CD4-positive, alpha-beta T cell treated with Interferon gamma for 1 hour (primary cell): ENCODE results near the gene ITPKB.
"Not testable (repeated sequence)": the region's sequence is repeated elsewhere in the genome, so short reads cannot be mapped to it uniquely, and the experiment has no call there.

Experiments
- DNase-seq: peaks from one replicate; pipeline ENCODE4 v3.0.0-alpha.2; 2020

ITPKB gene

DNA sequence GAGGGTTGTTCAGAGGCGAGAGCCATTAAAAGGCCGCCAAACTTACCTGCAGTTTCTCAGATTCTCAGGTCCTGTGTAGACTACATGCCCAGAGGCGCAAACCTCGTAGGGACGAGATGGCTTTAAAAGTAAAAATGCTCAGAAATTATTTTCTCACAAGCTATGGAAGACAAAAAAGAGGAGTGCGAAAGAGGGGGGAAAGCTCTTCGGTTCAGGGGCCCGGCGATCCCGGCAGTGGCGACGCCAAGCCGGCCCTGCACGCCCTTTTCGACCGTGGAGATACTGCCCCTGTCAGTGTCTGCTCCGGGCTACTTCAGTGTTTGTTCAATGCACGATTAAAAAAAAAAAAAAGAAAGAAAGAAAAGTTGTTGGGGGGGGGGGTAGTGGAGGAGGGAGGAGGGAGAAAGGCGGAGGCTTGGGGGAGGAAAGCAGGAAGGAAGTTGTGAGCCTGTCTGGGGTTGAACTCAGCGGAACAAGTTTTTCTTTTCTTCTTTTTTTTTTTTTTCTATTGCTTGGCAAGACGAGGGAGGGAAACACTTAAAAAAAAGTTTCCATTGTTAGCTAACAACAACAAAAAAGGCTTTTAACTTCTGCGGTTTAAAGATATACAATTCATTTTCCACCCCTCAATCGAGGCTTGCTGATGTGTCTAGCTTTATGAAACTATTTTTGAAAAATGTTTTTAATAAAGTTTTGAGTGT lies at the start of gene ITPKB:
ITPKB (minus strand) TSS at position 288 of the 701 bp plus-strand sequence. CDS start 1,824 bp downstream, outside the sequence.
- peak; percentile 85 for DNase-seq

DNA sequence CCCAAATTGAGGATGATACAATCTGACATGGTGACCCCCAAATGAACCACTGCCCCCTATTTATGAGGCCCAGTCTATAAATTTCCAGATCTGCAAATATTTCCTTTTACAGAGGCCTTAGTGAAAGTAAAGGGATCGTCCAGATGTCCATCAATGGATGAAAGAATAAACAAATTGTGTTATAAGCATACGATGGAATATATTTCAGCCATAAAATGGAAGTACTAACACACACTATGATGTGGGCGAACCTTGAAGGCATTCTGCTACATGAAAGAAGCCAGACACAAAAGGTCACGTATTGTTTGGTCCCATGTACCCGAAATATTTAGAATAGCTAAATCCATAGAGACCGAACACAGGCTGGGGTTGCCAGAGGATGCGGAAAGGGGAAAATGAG lies 48.6 kb upstream of the ITPKB start:
- no peak for DNase-seq

DNA sequence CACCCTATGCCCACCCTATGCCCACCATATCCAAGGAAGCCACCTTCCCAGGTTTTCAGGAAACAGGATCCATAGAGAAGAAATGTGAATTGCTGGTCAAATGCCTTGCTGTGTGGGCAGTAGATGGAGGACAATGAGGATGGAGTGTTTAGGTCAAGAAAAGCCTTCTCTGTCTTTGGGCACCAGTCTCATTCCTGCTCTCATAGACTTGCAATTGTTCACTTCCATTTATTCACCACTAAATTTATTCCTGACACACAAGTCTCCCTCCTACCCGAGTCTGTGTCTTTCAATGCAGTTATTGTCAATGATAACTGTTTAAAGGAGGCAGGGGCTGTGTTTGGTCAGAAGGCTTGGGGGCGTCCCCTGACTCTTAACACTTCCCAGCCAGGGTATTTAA lies 48.0 kb upstream of the ITPKB start:
- no peak for DNase-seq

DNA sequence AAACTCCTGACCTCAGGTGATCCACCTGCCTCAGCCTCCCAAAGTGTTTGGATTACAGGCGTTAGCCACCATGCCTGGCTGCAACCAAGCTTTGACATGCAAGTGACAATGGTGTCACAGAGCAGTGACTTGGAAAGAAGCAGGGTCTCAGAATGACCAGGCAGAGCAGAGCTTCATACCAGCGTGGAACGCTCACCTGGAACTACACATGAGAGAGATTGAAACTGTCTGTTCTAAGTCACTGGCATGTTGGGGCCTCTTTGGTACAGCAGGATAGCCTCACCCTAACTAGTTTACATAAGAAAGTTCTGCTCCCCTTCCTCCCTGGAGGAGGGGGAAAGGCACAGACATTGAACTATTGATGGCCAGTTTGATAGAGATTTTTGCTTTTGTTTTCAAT lies 47.5 kb upstream of the ITPKB start:
- DNase-seq, result no peak

DNA sequence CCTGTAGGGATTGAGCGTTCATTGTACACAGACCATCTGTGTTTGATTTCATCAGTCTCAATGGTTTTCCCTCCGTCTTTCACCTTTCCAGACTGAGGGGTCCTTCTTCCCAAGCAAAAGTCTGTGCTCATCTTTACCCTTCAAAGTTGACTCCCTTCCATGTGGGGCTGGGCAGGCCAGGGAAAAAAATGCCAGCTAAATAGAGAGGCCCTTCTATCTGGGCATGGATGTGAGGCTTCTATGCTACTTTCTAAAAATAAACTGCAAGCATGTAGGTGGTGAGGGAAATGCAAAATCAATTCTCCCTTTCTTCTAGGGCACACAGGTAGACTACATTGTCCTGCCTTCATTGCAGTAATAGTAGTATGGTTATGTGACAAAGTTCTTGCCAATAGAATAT lies 46.7 kb upstream of the ITPKB start:
- DNase-seq, result no peak

DNA sequence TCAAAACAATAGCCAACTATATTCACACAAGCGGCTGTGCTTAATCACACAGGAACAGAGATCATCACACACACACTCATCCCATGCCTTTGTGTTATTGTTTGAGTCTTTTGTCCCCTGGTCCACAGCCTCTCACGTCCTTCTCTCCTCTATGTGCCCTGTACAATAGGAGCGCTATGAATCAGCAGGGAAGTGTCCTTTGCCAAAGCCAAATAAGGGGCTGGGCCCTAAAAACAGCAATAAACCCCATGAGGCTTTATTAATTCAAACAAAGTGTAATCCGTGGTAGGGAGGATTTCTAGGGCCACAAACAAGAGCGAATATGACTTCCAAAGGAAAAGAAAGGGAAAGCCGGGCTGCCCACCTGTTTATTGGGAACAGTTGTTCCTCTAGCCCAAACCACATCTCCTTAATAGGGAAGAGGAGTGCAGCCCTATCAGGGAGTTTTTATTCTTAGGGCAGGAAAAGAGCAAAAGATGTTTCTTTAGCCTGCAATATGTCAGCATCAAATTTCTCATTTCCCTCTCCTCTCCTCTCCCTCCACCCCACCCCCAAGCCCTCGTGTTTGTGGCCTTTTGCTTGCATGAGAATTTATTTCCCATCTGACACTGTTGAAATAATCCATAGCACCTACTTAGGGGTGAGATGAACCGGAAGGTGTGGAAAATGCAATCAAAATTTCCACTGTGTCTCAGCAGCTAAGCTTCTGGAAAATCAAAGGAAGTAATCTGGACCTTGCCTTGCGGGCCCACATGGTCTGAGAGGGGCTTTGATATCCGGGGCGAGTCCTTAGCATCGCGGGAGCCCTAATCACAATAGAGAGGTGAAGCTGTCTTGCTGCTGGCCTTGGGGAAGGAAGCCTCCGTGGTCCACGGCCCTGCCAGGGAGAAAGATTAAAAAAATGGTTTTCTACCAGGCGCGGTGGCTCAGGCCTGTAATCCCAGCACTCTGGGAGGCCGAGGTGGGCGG lies 45.3 kb upstream of the ITPKB start:
- no peak for DNase-seq

DNA sequence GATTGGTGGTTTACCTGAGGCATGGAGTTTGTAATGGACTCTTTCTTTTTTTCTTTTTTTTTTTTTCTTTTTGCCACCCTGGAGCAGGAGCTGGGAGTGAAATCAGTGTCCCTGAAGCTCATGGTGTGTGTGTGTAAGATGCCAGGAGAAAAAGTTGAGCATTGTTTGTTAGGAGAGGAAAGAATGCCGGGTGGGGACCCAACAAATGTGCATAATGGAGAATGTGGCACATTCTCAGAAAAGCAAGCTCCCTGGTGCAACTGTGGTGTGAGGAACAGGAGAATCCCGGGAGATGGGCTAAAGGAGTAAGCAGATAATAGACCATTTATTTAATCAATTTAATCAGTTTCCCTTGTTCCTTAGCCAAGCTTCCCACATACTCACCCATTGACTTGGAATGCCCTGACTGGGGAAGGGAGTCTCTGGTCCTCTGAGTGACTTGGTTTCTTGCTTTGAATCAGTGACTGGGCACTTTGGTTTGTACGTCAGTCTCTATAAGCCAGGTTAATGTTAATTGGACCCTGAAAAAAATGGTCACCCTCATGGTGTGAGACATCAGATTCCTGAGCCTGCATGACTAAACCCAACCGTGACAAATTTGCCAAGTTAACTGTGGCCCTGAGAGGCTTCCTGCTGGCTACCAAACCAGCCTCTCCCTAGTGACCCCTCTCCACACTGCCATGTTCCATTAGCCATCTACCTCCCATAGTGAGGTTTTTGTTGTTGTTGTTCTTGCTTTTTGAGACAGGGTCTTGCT lies 43.9 kb upstream of the ITPKB start:
- DNase-seq, result no peak

DNA sequence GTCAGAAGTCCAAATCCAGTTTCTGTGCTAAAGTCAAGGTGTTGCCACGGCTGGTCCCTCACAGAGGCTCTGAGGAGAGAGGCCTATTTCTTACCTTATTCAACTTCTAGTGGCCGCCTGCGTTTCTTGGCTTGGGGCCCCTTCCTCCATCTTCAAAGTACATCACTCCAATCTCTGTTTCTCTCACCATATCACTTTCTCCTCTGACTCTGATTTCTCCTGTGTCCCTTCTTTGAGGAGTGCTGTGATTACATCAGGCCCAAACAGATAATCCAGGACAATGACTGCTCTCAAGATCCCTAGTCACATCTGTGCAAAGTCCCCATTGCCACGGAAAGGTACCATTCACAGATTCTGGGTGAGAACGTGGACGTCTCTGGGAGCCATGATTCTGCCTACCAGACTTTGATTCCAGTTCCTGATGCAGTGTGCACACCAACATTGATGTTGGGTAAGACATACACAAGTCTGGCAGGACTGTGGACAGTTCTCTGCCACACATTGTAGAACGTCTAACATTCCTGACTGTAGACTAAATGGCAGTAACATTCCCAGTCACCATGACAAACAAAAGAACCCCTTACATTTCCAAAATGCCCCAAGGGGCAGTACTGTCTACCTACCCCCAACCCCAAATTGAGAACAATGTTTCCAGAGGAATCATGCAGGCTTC lies 43.0 kb upstream of the ITPKB start:
- no peak for DNase-seq

DNA sequence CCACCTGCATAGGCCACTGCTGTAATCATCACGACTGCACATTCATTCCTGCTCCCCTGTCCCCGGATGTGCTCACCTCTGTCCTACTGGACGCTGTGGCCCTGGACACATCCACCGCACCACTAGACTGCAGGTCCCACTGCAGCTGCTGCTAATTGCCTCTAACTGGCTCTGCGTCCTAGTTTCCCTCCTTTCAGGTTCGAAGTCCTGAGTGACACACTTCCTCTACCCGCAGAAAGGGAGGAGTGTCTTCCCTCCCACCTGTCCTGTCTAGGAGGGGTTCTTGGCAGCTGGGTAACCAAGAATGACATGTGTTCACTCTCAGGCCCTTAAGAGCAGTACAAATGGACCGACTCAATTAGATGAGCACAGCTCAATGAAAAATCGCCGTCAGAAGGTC lies 40.5 kb upstream of the ITPKB start:
- DNase-seq, result no peak

DNA sequence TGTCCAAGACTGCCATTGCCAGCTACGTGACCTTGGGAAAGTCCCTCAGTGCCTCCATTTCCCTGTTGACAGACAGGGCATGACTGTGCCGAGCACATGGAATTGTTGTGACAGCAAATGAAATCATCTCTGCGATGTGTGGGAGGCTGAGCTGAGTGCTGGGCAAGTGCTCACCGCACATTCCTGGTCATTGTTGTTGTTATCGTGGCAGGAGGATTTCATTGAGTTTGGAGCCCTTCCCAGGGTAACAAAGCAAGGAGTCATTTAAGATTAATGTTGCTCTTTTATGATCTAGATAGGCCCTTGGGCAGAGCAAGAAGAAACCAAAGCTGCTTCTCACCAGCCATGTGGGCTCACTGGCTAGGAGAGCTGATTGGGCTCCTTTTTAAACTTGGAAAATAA lies 39.6 kb upstream of the ITPKB start:
- DNase-seq, result no peak

DNA sequence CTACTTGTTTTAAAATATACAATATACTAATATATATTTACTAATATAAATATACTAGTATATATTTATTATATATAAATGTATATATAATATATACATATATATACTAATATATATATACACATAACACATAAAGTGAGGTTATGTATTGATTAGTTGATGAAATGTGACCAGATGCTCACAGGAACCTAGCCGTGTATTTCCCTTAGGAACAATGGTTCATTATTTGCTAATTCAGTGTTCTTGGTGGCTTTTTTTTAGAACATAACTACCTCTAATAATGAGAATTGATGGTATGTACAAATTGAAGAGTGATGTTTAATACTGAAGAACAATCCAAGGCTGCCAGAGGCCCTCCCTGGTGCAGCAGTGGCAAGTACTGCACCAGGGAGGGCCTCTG lies 37.9 kb upstream of the ITPKB start:
- DNase-seq, result no peak

DNA sequence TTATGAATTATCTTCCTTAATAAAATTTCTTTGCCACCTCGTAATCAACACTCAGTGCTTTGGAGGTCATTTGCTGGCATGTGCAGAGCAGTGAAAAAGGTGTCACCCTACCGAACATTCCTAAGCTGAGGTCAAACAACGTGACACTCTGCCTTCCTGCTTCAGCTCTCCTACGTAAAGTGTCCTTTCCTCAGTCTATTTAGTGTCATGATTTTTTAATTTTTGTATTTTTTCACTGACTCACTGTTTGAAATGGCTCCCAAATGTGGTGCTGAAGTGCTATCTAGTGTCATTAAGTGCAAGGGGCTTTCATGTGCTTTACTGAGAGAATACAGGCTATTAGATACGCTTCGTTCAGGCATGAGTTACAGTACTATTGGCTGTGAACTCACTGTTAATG lies 37.0 kb upstream of the ITPKB start:
- no peak for DNase-seq

DNA sequence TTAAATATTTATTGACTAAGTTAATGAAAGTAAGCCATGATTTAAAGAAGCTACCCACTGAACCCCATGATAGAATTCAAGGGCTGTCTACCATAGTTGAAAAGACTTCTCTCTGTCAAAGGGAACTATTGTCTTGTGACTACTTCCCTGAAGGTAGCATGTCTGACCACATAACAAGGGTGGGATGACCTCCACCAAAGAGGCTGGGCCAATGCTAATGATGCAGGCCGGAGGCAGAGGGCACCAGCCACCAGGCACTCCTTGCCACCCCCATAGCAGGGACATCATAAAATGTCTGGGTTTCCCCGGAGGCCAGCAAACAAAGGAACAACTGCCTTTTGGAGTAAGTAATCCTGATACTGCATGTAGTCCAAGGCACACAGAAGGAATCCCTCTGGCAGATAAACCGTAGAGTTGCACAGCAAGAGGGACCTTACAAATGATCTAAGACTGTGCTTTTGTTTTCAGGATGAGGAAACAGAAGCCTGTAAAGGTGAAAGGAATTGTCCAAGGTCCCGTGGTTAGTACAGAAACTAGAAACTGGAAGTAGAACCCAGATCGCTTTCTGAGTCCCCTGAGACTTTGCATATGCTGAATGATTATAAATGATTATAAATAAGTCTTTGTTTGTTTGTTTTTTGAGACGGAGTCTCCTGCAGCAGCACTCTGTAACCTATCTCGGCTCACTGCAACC lies 33.5 kb upstream of the ITPKB start:
- DNase-seq, result no peak

DNA sequence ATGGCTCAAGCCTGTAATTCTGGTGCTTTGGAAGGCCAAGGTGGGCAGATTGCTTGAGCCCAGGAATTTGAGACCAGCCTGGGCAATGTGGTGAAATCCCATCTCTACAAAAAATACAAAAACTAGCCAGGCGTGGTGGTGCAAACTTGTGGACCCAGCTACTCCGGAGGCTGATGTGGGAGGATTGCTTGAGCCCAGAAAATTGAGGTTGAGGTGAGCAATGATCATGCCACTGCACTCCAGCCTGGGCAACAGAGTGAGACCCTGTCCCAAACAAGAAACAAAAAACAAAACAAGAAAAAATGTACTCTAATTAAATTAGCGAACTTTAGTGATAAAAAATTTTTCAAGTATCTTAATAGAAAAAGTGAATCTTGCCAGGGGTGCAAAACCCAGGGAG lies 28.1 kb upstream of the ITPKB start:
- not testable (repeated sequence) for DNase-seq

DNA sequence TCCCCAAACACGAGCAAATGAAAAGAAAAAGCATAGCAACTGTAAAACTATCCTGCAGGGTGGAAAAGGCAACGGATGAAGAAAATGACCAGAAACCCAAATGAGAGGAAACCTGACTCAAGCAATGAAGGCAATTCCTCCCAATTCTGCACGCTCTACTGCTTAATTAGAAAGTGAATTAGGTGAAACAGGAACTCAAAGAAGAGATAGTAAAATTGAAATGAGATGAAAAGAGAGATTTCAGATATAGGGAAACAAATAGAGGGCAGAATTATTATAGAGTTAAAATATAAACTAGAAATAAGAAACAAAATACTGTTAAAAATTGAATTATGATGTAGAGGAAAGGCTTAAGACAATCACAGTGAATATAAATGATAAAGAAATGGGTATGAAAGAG lies 27.5 kb upstream of the ITPKB start:
- DNase-seq, result no peak

DNA sequence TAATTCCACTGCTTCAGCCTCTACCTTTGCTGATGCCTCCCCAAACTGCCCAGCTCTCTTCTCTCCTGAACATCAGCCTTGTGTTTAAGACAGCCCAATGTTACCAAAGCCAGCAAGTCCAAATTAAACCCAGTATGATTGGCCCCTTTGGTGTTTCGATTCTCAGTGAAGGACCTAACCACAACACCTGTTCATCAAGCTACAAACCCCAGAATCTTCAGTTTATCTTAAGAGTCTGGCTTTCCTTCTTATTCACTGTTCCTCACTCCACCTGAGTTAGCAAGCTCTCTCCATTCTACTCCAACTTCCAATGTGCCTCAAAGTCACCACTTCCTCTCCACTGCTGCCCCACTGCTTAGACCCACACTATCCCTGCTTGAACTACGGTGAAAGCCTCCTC lies 25.5 kb upstream of the ITPKB start:
- DNase-seq, result no peak

DNA sequence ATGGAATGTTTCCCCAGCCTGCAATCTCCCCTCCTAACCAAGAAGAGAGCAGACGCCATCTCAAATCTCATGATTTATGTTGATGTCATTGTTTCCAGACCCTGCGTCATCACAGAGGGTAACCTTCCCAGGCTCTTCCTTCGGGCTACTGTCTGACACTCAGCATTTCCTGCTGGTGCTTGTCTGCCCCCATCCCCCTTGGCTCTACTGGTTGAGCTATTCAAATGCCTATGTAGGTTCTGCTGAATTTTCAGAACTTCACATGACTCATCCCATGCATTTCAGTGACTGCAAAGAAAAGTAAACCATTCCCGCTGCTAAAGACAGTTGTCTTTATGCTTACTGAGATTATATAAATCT lies 24.8 kb upstream of the ITPKB start:
- no peak for DNase-seq

DNA sequence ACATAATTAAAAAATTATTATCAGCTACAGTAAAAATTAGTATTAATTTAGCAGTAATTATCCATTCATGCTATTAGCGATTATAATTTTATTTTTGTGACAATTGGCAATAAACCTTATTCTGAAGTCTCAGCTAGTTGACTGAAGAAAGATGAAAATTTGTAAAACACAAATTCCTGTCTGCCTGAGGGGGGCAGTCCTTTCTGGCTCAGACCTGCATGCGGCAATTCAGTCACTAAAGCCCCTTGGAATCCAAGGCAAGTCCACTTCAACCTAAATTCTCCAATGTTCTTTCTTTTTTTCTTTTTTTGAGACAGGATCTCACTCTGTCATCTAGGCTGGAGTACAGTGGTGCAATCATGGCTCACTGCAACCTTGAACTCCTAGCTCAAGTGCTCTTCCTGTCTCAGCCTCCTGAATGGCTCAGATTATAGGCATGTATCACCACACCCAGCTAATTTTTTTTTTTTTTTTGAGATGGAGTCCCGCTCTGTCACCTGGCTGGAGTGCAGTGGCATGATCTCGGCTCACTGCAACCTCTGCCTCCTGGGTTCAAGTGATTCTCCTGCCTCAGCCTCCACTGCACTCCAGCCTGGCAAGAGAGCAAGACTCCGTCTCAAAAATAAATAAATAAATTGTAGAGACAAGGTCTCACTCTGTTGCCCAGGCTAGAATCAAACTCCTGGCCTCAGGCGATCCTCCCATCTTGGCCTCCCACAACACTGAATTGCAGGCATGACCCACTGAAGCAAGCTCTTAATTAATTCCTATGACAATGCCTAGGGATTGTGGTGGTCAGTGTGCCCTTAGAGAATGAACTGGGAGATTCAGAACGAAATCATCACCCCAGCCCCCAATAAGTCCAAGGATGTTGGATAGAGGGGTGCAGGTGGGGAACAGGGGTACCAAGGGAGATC lies 24.2 kb upstream of the ITPKB start:
- DNase-seq, result no peak

DNA sequence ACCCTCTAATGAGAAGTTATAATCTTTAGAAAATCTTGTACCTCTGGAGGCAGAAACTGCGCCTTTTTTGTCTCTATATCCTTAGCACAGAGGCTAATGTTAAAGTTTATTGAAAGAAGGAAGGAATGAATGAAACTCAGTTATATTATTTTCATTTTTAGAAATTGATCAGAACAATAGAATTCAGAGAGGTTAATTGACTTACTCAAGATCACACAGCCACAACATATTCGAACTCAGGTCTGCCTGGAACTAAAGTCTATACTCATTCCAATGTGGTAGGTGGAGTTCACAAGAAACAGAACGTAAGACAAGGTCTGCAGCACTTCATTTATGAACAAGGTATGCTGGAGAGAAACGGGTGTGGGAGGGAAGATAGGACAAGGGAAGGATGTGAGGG lies 23.0 kb upstream of the ITPKB start:
- no peak for DNase-seq

DNA sequence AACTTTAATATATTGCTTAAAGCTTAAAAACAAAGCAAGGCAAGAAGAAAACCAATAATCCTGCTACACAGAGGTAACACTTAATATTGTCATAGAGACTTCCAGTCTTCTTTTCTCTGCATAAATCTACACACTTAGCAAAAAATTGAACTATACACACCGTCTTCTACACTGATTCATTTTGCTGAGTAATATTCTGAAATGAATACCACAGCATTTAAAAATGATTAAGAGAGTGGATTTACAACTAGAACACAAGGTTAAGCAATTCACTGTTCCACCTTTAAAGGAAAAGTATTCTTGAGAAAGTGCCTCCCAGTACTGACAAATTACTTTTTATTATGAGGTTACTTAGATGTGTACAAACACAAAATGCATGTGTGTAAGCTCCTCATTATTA lies 22.2 kb upstream of the ITPKB start:
- DNase-seq, result no peak
